Prostate gland (tissue), 2 donors: Measurements from ENCODE around the gene BCAS3.

Experiments
- CTCF ChIP-seq, 4 experiments: fragments of 200-600 bp in 2 of 4; fragments of 450-650 bp in 2 of 4; sonication (generic) in 2 of 4; IDR thresholded peaks; 1 replicate in 3 of 4; 2 replicates in 1 of 4; pipeline ENCODE4 v1.5.1; 2016 to 2019; ENCODE audit warnings: antibody characterized with exemption in 4 of 4, mild to moderate bottlenecking in 2 of 4, moderate library complexity in 2 of 4
- POLR2A ChIP-seq: fragments of 450-650 bp; IDR thresholded peaks from one replicate; pipeline ENCODE4 v1.6.1; 2016; ENCODE audit warnings: antibody characterized with exemption, mild to moderate bottlenecking

- TF ChIP-seq POLR2A (no peak), CTCF (IDR thresholded peaks at IDR 0.05) (no peak)
Observed at GRCh38 chr17:60738287-60738686, 60.6 kb downstream of the BCAS3 start.
